PFSK-1 (cell line): Measurements from ENCODE around the gene HIVEP1.

Experiments used
- FOXP2 ChIP-seq: optimal IDR thresholded peaks from 2 replicates; pipeline ENCODE3; 2011; ENCODE audit warnings: borderline replicate concordance, control low read depth, inconsistent platforms; ENCODE audit not compliant: insufficient read depth; ENCODE audit errors: extremely low read length, extremely low read depth
- POLR2AphosphoS5 ChIP-seq: IDR thresholded peaks from 2 replicates; pipeline ENCODE4 v1.6.1; 2012; ENCODE audit warnings: low read depth, mild to moderate bottlenecking, control low read depth, low read length, moderate library complexity
- REST ChIP-seq, 2 experiments: IDR thresholded peaks; 2 replicates each; pipeline versions ENCODE4 v1.6.1 to v1.8.0; 2011 to 2012; ENCODE audit warnings: low read depth in 2 of 2, low read length in 2 of 2, control low read depth in 1 of 2, inconsistent platforms in 1 of 2, mild to moderate bottlenecking in 1 of 2, moderate library complexity in 1 of 2; ENCODE audit not compliant: insufficient read depth in 1 of 2
- SIN3A ChIP-seq: IDR thresholded peaks from 2 replicates; pipeline ENCODE4 v1.6.1; 2012; ENCODE audit warnings: mild to moderate bottlenecking, low read length, moderate library complexity, borderline replicate concordance; ENCODE audit not compliant: insufficient read depth
- TAF1 ChIP-seq: IDR thresholded peaks from 2 replicates; pipeline ENCODE4 v1.6.1; 2012; ENCODE audit warnings: low read length, control low read depth, borderline replicate concordance; ENCODE audit not compliant: insufficient read depth

HIVEP1 gene

DNA sequence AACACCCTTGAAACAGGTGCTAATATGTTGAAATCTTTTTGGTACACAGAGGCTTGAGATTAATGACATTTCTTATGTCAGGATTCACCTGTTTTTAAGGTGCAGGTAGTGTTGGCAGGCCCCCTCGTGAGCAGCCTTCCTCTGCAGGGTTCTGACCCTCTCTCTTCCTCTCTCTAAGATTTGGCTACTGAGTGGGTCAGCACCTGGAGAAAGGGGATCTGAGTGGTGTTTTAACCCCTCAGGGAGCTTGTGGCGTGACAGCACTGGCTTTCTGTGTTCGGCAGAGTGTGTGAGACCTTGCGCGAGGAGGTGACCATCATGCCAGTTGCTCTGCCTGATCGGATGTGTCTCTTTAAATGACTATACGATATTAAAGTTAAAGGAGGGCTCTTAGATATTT lies 37.1 kb downstream of the HIVEP1 start:
- TF ChIP-seq REST (IDR thresholded peaks at IDR 0.05; ENCODE audit: insufficient read depth in 1 of 2, low read depth in 2 of 2, low read length in 2 of 2): no peak
- TF ChIP-seq TAF1: no peak
- TF ChIP-seq SIN3A: no peak
- no peak for TF ChIP-seq POLR2AphosphoS5
- TF ChIP-seq FOXP2: no peak

- TF ChIP-seq TAF1: no peak
- TF ChIP-seq FOXP2: no peak
- TF ChIP-seq REST (IDR thresholded peaks at IDR 0.05; ENCODE audit: insufficient read depth in 1 of 2, low read depth in 2 of 2, low read length in 2 of 2): no peak
These were observed 39.8 kb downstream of the HIVEP1 start for GRCh38 chr6:12051861-12052368.

- TF ChIP-seq POLR2AphosphoS5: no peak
- TF ChIP-seq REST (IDR thresholded peaks at IDR 0.05; ENCODE audit: insufficient read depth in 1 of 2, low read depth in 2 of 2, low read length in 2 of 2): no peak
- no peak for TF ChIP-seq FOXP2
- no peak for TF ChIP-seq TAF1
- TF ChIP-seq SIN3A: no peak
These were observed 46.3 kb downstream of the HIVEP1 start for GRCh38 chr6:12058172-12058961.

GRCh38 chr6:12060780-12061609 lies 48.9 kb downstream of the HIVEP1 start:
- TF ChIP-seq FOXP2 (no peak), SIN3A (no peak), POLR2AphosphoS5 (no peak), REST (IDR thresholded peaks at IDR 0.05; ENCODE audit: insufficient read depth in 1 of 2, low read depth in 2 of 2, low read length in 2 of 2) (no peak), TAF1 (no peak)
